Endothelial cell of umbilical vein (primary cell): ENCODE results near the gene FILIP1. TPM values are rescaled to one million over a fixed set of nuclear protein-coding genes. Genes with fewer than 3 reads are reported as not detected.
A peak's percentile ranks its signal among the peaks of the same experiment; 100 is the strongest.

ENCODE experiments used
- BruUV-seq: library from RNA; stranded (reverse); fragments of 400-500 nt; replicated peaks from 2 replicates; lab custom pipeline; 2021; lab: Mats Ljungman, UMichigan
- CTCF ChIA-PET: fragments of 300-600, 350-600 bp; sonication (Branson Sonifier 250); formaldehyde crosslinking; loops from one replicate; lab custom pipeline; 2021; ENCODE audit warnings: antibody characterized with exemption, inconsistent platforms; lab: Charles Lee
- POLR2A ChIA-PET: fragments of 300-600, 350-600 bp; sonication (Branson Sonifier 250); formaldehyde crosslinking; loops from one replicate; lab custom pipeline; 2021; ENCODE audit warnings: antibody characterized with exemption, inconsistent platforms; lab: Charles Lee
- DNase-seq: peaks from one replicate; pipeline ENCODE4 v3.0.0-alpha.2; 2011; ENCODE audit warnings: low read depth, low spot score
- FAIRE-seq: peaks from 2 replicates; lab custom pipeline; 2011; peaks lifted over from hg19 to GRCh38; lab: Jason Lieb, UNC
- H2AFZ ChIP-seq: 2 replicates; pipeline ENCODE4 v1.6.0; 2012; ENCODE audit warnings: low read depth, low read length, control low read depth, inconsistent platforms
- H3K27ac ChIP-seq: 2 replicates; pipeline ENCODE4 v1.5.1; 2011; ENCODE audit warnings: low read depth, mild to moderate bottlenecking, control low read depth, low read length, moderate library complexity; ENCODE audit not compliant: insufficient read depth
- H3K27me3 ChIP-seq, 2 experiments: 2 replicates each; pipeline versions ENCODE4 v1.6.0 to v1.6.1; 2011; ENCODE audit warnings: low read length in 2 of 2, mixed read lengths in 1 of 2; ENCODE audit not compliant: control insufficient read depth in 2 of 2, insufficient read depth in 2 of 2
- H3K36me3 ChIP-seq, 2 experiments: 2 replicates in 1 of 2; 3 replicates in 1 of 2; pipeline ENCODE4 v1.5.1; 2011; ENCODE audit warnings: low read length in 2 of 2, mild to moderate bottlenecking in 1 of 2, moderate library complexity in 1 of 2; ENCODE audit not compliant: control insufficient read depth in 2 of 2, insufficient read depth in 2 of 2; ENCODE audit errors: extremely low read depth in 1 of 2
- H3K4me1 ChIP-seq: 3 replicates; pipeline ENCODE4 v1.5.1; 2011; ENCODE audit warnings: mild to moderate bottlenecking, low read length; ENCODE audit not compliant: control insufficient read depth, insufficient read depth; ENCODE audit errors: extremely low read depth
- H3K4me2 ChIP-seq: 2 replicates; pipeline ENCODE4 v1.6.1; 2011; ENCODE audit warnings: low read length, control low read depth, mixed read lengths; ENCODE audit not compliant: insufficient read depth
- H3K4me3 ChIP-seq, 3 experiments: fragments of 200-600 bp in 1 of 3; sonication (generic), shearing (Covaris generic) in 1 of 3; replicated peaks in 1 of 3; 2 replicates each; pipeline ENCODE4 v1.5.1; 2011 to 2016; ENCODE audit warnings: control low read depth in 3 of 3, low read length in 3 of 3, mild to moderate bottlenecking in 2 of 3, inconsistent platforms in 1 of 3, low read depth in 1 of 3, moderate library complexity in 1 of 3; ENCODE audit not compliant: insufficient read depth in 1 of 3
- H3K79me2 ChIP-seq: 2 replicates; pipeline ENCODE4 v1.6.0; 2012; ENCODE audit warnings: low read length, inconsistent platforms; ENCODE audit not compliant: control insufficient read depth, insufficient read depth
- H3K9ac ChIP-seq: replicated peaks from 2 replicates; pipeline ENCODE3; 2011; ENCODE audit warnings: low read length, control low read depth; ENCODE audit not compliant: insufficient read depth; ENCODE audit errors: extremely low read depth
- H3K9me1 ChIP-seq: replicated peaks from 3 replicates; pipeline ENCODE4 v1.6.0; 2011; ENCODE audit warnings: mild to moderate bottlenecking, low read length; ENCODE audit not compliant: control insufficient read depth, insufficient read depth; ENCODE audit errors: extremely low read depth
- H3K9me3 ChIP-seq: replicated peaks from 2 replicates; pipeline ENCODE4 v1.5.1; 2012; ENCODE audit warnings: low read length, inconsistent platforms; ENCODE audit not compliant: control insufficient read depth, insufficient read depth
- H4K20me1 ChIP-seq: replicated peaks from 2 replicates; pipeline ENCODE3; 2011; ENCODE audit warnings: mild to moderate bottlenecking, low read length; ENCODE audit not compliant: control insufficient read depth, insufficient read depth; ENCODE audit errors: extremely low read depth
- EZH2 ChIP-seq: IDR thresholded peaks from 2 replicates; pipeline ENCODE4 v1.6.1; 2012; ENCODE audit warnings: borderline replicate concordance, low read depth, mild to moderate bottlenecking, moderate library complexity, low read length, inconsistent platforms; ENCODE audit not compliant: severe bottlenecking
- FOS ChIP-seq: IDR thresholded peaks from 2 replicates; pipeline ENCODE4 v1.6.1; 2011; ENCODE audit warnings: mild to moderate bottlenecking, low read length, moderate library complexity, borderline replicate concordance; ENCODE audit not compliant: insufficient read depth
- GATA2 ChIP-seq: IDR thresholded peaks from 2 replicates; pipeline ENCODE4 v1.7.0; 2011; ENCODE audit warnings: low read depth, mild to moderate bottlenecking, moderate library complexity, mixed read lengths, low read length; ENCODE audit not compliant: insufficient read length, insufficient read depth
- JUN ChIP-seq: IDR thresholded peaks from 2 replicates; pipeline ENCODE4 v1.6.1; 2011; ENCODE audit warnings: borderline replicate concordance, low read depth; ENCODE audit not compliant: insufficient read length, insufficient read depth
- MYC ChIP-seq: IDR thresholded peaks from one replicate; pipeline ENCODE4 v1.6.1; 2011; ENCODE audit warnings: mild to moderate bottlenecking, low read depth, low read length
- POLR2A ChIP-seq: IDR thresholded peaks from 2 replicates; pipeline ENCODE4 v1.6.1; 2012; ENCODE audit warnings: low read depth, mild to moderate bottlenecking, control low read depth, low read length
- POLR2AphosphoS5 ChIP-seq: IDR thresholded peaks from 2 replicates; pipeline ENCODE4 v1.6.1; 2012; ENCODE audit warnings: low read depth, mild to moderate bottlenecking, control low read depth, low read length, moderate library complexity; ENCODE audit not compliant: insufficient read depth
- dilution Hi-C: fragments of 300-500 bp; cut with MboI; formaldehyde crosslinking; loops from one replicate; pipeline ENCODE4 v1.15.0; 2019; ENCODE audit warnings: low sequenced_read_pairs; ENCODE audit not compliant: extremely low pct_ligation_motif_present
- intact Hi-C: fragments of 100-400 bp; cut with micrococcal nuclease; formaldehyde crosslinking; loops from one replicate; pipeline ENCODE4 v1.10.0; 2022
- polyA plus RNA-seq, 4 experiments: library from polyadenylated mRNA; depleted of rRNA in 3 of 4; stranded (reverse) in 3 of 4; unstranded in 1 of 4; fragments of >200 nt; gene quantifications; 2 replicates each; pipeline versions ENCODE4 v1.2.1 to v1.2.3, GENCODE V29; 2011 to 2012; ENCODE audit warnings: missing spikeins in 1 of 4
- total RNA-seq: library from RNA; stranded (reverse); gene quantifications from 2 replicates; pipeline ENCODE4 v1.2.3, GENCODE V29; 2021
- TF ChIP-seq, protein P1 (sequence below): IDR thresholded peaks from 2 replicates; pipeline ENCODE4 v1.6.1; 2011; ENCODE audit not compliant: insufficient read depth, insufficient read length
- TF ChIP-seq, protein P2 (sequence below), 2 donors: IDR thresholded peaks; 1 replicate in 1 of 2; 2 replicates in 1 of 2; pipeline ENCODE4 v1.5.1; 2011; ENCODE audit warnings: low read length in 2 of 2, mild to moderate bottlenecking in 2 of 2, moderate library complexity in 2 of 2, control low read depth in 1 of 2, inconsistent platforms in 1 of 2, low read depth in 1 of 2; ENCODE audit not compliant: insufficient read depth in 1 of 2; ENCODE audit errors: extremely low read depth in 1 of 2

The FILIP1 gene
- total and polyA plus RNA-seq, 2 donors (not counting 3 experiments of a cell fraction or from before 2014, with no cell fraction given) = 2.8 to 13.7 TPM

DNA sequence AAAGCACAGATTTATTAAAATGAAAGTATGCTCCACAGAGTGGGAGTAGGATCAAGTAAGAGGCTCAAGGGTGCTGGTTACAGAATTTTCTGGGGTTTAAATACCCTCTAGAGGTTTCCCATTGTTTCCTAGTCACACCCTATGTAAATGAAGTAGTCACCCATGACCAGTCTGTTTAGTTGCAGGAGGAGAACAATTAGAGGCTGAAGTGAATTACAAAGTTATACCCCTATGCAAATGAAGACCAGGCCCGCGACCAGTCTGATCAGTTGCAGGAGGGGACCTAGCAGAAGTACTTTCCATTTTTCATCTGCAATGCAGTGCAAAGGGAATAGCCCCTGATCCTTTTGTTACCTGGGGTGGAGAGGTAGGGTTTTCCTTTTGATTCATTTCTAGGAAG lies 11.8 kb upstream of the FILIP1 start:
- Histone ChIP-seq H4K20me1 (no peaks in the 10 kb centered on the region), H3K9me3 (no peaks in the 10 kb centered on the region), H3K4me3 (no peak overlapping the region), H3K27ac (no peak overlapping the region), H2AFZ (peak overlapping the region; percentile 12), H3K9ac (no peak overlapping the region), H3K4me1 (peaks cover 24% of the 10 kb centered on the region), H3K27me3 (no peaks in the 10 kb centered on the region), H3K9me1 (no peaks in the 10 kb centered on the region), H3K79me2 (no peaks in the 10 kb centered on the region), H3K4me2 (no peak overlapping the region), H3K36me3 (no peaks in the 10 kb centered on the region)
- no peak for TF ChIP-seq POLR2A
- TF ChIP-seq MYC = no peak
- TF ChIP-seq GATA2 = no peak
- TF ChIP-seq, protein P1, sequence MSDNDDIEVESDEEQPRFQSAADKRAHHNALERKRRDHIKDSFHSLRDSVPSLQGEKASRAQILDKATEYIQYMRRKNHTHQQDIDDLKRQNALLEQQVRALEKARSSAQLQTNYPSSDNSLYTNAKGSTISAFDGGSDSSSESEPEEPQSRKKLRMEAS = no peak
- no peak for TF ChIP-seq POLR2AphosphoS5
- TF ChIP-seq EZH2 = no peak
- no peak for TF ChIP-seq FOS
- no peak for TF ChIP-seq JUN
- TF ChIP-seq, protein P2, sequence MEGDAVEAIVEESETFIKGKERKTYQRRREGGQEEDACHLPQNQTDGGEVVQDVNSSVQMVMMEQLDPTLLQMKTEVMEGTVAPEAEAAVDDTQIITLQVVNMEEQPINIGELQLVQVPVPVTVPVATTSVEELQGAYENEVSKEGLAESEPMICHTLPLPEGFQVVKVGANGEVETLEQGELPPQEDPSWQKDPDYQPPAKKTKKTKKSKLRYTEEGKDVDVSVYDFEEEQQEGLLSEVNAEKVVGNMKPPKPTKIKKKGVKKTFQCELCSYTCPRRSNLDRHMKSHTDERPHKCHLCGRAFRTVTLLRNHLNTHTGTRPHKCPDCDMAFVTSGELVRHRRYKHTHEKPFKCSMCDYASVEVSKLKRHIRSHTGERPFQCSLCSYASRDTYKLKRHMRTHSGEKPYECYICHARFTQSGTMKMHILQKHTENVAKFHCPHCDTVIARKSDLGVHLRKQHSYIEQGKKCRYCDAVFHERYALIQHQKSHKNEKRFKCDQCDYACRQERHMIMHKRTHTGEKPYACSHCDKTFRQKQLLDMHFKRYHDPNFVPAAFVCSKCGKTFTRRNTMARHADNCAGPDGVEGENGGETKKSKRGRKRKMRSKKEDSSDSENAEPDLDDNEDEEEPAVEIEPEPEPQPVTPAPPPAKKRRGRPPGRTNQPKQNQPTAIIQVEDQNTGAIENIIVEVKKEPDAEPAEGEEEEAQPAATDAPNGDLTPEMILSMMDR (IDR thresholded peaks at IDR 0.05; ENCODE audit: extremely low read depth in 1 of 2, insufficient read depth in 1 of 2, low read depth in 1 of 2, low read length in 2 of 2) = no peak
- POLR2A ChIA-PET = no interaction called here
- FAIRE-seq = no peak
- dilution Hi-C loops (no loop called here), intact Hi-C loops (no loop called here)
- CTCF ChIA-PET = interaction anchor here (0.8 to 2.6 kb wide), 9 partner anchors 8 to 238 kb away, joined by 3 to 20 read pairs (median 6); no protein-coding TSS in a partner anchor
- peak; percentile 28 for DNase-seq
- no TSS peak for BruUV-seq
